DND-41 (cell line): ENCODE measurements around the gene FBXO21.

Experiments used
- ATAC-seq: fragments of 200-7000 bp; cut with Tn5 transposase; 3 replicates; pipeline ENCODE4 v1.9.1; 2021; ENCODE audit warnings: low read depth; ENCODE audit not compliant: insufficient read depth
- DNase-seq: peaks from one replicate; pipeline ENCODE4 v3.0.0-alpha.2; 2020
- H2AFZ ChIP-seq: 2 replicates; pipeline ENCODE4 v1.6.0; 2012; ENCODE audit warnings: low read depth, low read length
- H3K27ac ChIP-seq: 2 replicates; pipeline ENCODE4 v1.5.1; 2012; ENCODE audit warnings: low read length, inconsistent platforms
- H3K27me3 ChIP-seq: fragments of 200-600 bp; sonication (generic); 2 replicates; pipeline ENCODE4 v1.6.0; 2012; ENCODE audit warnings: low read length, mild to moderate bottlenecking, inconsistent platforms; ENCODE audit not compliant: insufficient read depth, poor library complexity
- H3K36me3 ChIP-seq: 2 replicates; pipeline ENCODE4 v1.5.1; 2012; ENCODE audit warnings: low read length, inconsistent platforms; ENCODE audit not compliant: insufficient read depth
- H3K4me1 ChIP-seq: 2 replicates; pipeline ENCODE4 v1.5.1; 2012; ENCODE audit warnings: mild to moderate bottlenecking, low read length; ENCODE audit not compliant: insufficient read depth
- H3K4me2 ChIP-seq: 2 replicates; pipeline ENCODE4 v1.6.0; 2012; ENCODE audit warnings: mild to moderate bottlenecking, moderate library complexity, low read length, inconsistent platforms; ENCODE audit not compliant: insufficient read depth
- H3K4me3 ChIP-seq, 2 experiments: fragments of 200-600 bp in 1 of 2; shearing (Covaris generic) in 1 of 2; 2 replicates each; pipeline ENCODE4 v1.5.1; 2012 to 2016; ENCODE audit warnings: inconsistent platforms in 2 of 2, low read length in 2 of 2, mild to moderate bottlenecking in 2 of 2, low read depth in 1 of 2, moderate library complexity in 1 of 2
- H3K79me2 ChIP-seq: 2 replicates; pipeline ENCODE4 v1.6.0; 2012; ENCODE audit warnings: low read length, inconsistent platforms; ENCODE audit not compliant: insufficient read depth
- H3K9ac ChIP-seq: 2 replicates; pipeline ENCODE4 v1.6.0; 2012; ENCODE audit warnings: low read depth, mild to moderate bottlenecking, inconsistent platforms, low read length, moderate library complexity
- H3K9me3 ChIP-seq: 2 replicates; pipeline ENCODE4 v1.5.1; 2012; ENCODE audit warnings: low read length, moderate library complexity, mild to moderate bottlenecking, inconsistent platforms; ENCODE audit not compliant: insufficient read depth, severe bottlenecking
- H4K20me1 ChIP-seq: 2 replicates; pipeline ENCODE4 v1.6.0; 2012; ENCODE audit warnings: low read length; ENCODE audit not compliant: insufficient read depth
- EZH2 ChIP-seq: IDR thresholded peaks from 3 replicates; pipeline ENCODE4 v1.6.1; 2012; ENCODE audit warnings: borderline replicate concordance, low read depth, mild to moderate bottlenecking, moderate library complexity, low read length, inconsistent platforms; ENCODE audit not compliant: severe bottlenecking
- TF ChIP-seq, protein P1 (sequence below): IDR thresholded peaks from 2 replicates; pipeline ENCODE4 v1.5.1; 2012; ENCODE audit warnings: borderline replicate concordance, low read length, moderate library complexity, mild to moderate bottlenecking; ENCODE audit not compliant: poor library complexity, severe bottlenecking; ENCODE audit errors: extremely low read depth

The FBXO21 gene

DNA sequence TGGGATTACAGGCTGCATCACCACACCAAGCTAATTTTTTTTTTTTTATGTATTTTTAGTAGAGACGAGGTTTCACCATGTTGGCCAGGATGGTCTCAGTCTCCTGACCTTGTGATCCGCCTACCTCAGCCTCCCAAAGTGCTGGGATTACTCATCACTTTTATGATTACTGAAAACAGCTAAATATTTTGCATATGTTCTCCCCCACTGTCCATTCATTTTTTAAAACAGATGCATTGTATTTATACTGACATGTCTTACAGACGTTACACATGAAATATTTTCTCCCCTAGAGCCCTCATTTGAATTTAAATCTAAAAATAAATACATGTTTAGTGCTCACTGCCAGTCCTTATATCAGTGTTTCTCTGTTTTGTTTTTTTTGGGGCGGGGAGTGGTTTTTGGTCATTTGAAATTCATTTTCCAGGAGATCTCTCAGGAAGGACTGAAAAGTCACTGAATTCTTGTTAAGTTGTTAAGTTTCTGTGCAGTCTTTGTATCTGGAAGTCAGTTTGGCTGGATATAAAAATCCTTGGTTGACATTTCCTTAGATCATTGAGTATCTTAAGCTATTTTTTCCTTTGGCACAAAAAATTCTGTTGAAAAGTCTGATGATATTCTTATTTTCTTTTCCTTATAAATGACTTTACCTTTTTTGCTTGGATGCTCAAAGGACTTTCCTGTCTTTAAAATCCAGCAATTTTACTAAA is 9.4 kb downstream of the FBXO21 start:
- Histone ChIP-seq H3K4me2 (no peak overlapping the region), H3K27ac (no peak overlapping the region), H3K27me3 (no peaks in the 10 kb centered on the region), H3K4me3 (no peak overlapping the region), H4K20me1 (0 out of 2 replicates have a peak, but pooled peaks cover 3% of the 10 kb centered on the region), H3K36me3 (peaks cover 97% of the 10 kb centered on the region), H3K79me2 (peaks cover 25% of the 10 kb centered on the region), H2AFZ (no peak overlapping the region), H3K4me1 (no peaks in the 10 kb centered on the region), H3K9me3 (peaks cover 18% of the 10 kb centered on the region), H3K9ac (no peak overlapping the region)
- TF ChIP-seq EZH2, result no peak
- TF ChIP-seq, protein P1, sequence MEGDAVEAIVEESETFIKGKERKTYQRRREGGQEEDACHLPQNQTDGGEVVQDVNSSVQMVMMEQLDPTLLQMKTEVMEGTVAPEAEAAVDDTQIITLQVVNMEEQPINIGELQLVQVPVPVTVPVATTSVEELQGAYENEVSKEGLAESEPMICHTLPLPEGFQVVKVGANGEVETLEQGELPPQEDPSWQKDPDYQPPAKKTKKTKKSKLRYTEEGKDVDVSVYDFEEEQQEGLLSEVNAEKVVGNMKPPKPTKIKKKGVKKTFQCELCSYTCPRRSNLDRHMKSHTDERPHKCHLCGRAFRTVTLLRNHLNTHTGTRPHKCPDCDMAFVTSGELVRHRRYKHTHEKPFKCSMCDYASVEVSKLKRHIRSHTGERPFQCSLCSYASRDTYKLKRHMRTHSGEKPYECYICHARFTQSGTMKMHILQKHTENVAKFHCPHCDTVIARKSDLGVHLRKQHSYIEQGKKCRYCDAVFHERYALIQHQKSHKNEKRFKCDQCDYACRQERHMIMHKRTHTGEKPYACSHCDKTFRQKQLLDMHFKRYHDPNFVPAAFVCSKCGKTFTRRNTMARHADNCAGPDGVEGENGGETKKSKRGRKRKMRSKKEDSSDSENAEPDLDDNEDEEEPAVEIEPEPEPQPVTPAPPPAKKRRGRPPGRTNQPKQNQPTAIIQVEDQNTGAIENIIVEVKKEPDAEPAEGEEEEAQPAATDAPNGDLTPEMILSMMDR, result no peak
- ATAC-seq (no peak), DNase-seq (no peak)

DNA sequence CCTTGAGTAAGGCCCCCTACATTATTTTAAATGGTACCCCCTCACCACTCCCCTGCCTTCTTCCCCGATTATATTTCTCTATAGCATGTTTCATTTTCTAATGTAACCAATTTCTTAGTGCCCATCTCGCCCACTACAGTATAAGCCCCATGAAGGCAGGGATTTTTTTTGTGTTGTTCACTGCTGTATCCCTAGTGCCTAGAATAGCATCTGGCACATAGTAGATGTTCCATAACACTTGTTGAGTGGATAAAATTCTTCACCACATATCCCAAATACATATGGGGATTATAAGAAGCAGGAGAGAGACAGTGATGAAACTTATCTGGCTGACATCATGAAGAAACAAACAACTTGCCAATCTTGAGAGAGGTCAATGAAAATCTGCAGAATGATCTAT is 11.5 kb downstream of the FBXO21 start:
- H3K4me2 ChIP-seq, result no peak overlapping the region
- DNase-seq, result no peak
- peaks cover 97% of the 10 kb centered on the region for H3K36me3 ChIP-seq
- H3K4me3 ChIP-seq, result no peak overlapping the region
- H4K20me1 ChIP-seq, result peaks cover 7% of the 10 kb centered on the region; the same call in 1 of the 2 replicates
- H3K9ac ChIP-seq, result no peak overlapping the region
- no peak overlapping the region for H3K27ac ChIP-seq
- H3K4me1 ChIP-seq, result no peaks in the 10 kb centered on the region
- ATAC-seq, result no peak
- no peak overlapping the region for H2AFZ ChIP-seq
- peaks cover 12% of the 10 kb centered on the region for H3K79me2 ChIP-seq
- TF ChIP-seq, protein P1, result no peak
- no peak for TF ChIP-seq EZH2
- H3K9me3 ChIP-seq, result peaks cover 18% of the 10 kb centered on the region
- no peaks in the 10 kb centered on the region for H3K27me3 ChIP-seq

DNA sequence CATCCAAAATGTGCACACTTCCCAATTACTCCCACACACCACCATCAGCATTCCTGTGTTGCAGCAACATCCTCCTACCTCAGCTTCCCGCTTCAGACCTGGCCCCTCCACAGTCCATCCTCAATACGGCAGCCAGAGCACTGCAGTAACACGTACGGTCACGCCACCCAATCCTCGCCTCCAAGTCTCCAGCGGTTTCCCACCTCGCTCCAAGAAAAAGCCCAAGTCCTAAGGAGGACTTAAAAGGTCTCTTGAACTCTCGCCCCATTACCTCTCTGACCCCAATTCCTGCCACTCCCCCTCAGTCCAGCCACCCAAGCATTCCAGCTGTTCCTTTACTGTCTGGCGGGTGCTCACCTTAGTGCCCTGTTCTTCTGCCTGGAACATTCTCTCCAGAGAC is 12.0 kb downstream of the FBXO21 start:
- H3K27me3 ChIP-seq, result no peaks in the 10 kb centered on the region
- H3K4me2 ChIP-seq, result no peak overlapping the region
- H3K9ac ChIP-seq, result no peak overlapping the region
- H3K27ac ChIP-seq, result no peak overlapping the region
- H4K20me1 ChIP-seq, result peaks cover 7% of the 10 kb centered on the region; the same call in 1 of the 2 replicates
- no peak for ATAC-seq
- peaks cover 97% of the 10 kb centered on the region for H3K36me3 ChIP-seq
- no peaks in the 10 kb centered on the region for H3K4me1 ChIP-seq
- H3K4me3 ChIP-seq, result no peak overlapping the region
- DNase-seq, result no peak
- peaks cover 12% of the 10 kb centered on the region for H3K79me2 ChIP-seq
- TF ChIP-seq EZH2, result no peak
- TF ChIP-seq, protein P1, result no peak
- no peak overlapping the region for H2AFZ ChIP-seq
- H3K9me3 ChIP-seq, result peaks cover 18% of the 10 kb centered on the region
